Activated CD8-positive, alpha-beta memory T cell treated with anti-CD3 and anti-CD28 coated beads, Interleukin-2, amount 50 U/mL, for 48 hours (primary cell): ENCODE data around the gene GATAD2B.
"Not testable (repeated sequence)": the region's sequence is repeated elsewhere in the genome, so short reads cannot be mapped to it uniquely, and the experiment has no call there.

ENCODE experiments used
- DNase-seq: peaks from one replicate; pipeline ENCODE4 v3.0.0-alpha.2; 2020

Gene GATAD2B

DNA sequence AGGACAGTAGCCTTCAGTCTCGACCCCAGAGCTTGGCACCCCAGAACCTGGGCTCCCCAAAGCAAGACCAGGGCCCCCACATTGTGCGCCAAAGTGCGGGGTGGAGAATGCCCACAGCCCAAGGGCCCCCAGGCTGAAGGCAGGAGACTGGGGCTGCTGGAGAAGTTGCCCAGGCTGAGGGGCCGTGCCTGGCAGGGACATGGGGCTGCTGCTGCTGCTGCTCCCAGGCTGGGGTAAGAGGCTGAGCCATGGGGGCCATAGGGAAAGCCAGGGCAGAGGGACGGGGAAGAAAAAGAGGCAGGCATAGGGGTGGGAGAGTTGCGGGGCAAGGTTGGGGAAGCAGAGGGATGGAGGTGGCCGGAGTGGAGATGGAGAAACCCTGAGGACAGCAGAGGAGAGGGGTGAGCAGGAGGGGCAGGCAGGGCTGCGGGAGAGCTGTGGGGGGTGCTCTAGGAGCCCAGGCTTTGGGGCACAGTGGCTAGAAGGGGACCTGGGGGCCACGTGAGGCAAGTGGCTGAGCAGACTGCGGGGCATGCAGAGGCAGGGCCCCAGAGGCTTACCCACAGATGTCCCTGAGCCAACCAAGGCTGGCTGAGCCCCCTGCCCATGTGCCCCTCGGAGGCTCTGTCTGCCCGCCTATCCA, 128.7 kb downstream of the GATAD2B start:
- no peak for DNase-seq

DNA sequence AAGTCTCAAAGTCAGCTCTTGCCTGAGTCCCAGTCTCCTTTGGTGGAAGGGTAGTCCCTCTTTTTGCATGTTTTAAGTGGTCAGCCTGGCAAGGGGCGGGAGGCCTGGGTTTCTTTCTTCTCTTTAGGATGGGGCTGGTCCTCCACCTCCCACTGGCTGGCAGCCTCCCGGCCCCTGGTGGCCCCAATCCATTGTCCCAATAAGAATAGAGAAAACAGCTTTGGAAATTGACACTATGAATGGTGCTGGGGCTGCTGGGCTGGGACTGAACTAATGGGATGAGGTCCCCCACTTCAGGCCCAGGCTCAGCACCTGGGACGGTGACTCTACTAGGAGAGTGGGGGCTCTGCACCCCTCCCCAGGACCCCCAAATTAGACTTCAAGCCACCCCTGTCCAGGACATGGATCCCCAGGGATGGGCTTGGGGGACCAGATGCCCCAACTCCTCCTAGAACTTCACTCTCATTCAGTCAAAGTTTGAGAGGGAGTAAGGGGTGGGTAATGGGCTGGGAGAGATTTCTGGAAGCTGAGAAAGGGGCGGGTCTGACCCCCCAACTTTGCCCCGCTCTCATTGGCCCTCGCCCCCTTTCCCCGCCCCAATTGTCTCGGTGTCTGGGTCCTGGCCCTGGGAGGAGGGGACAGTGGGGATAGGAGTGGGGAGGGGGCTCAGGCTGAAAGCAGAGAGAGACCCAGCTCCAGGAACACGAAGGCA, 129.4 kb downstream of the GATAD2B start:
- no peak for DNase-seq

DNA sequence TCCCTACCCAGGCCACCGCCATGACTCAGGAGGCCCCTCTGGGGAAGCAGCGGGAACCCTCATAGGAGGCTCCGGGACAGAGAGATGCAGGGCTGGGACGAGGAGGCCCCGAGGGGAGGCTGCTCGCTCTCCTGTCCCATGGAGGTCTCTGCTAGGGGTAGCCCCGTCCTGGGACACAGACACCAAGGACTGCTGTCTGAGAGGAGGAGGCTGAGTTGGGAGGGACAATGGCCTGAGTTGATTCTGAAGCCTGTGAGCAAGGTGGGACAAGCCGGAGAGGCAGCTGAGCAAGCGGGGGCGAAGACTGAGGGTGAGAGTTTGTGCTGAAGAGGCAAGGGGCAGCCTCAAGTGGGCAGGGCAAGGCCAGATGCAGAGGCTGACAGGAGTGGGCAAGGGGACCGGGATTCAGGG, 130.1 kb downstream of the GATAD2B start:
- DNase-seq, result no peak

DNA sequence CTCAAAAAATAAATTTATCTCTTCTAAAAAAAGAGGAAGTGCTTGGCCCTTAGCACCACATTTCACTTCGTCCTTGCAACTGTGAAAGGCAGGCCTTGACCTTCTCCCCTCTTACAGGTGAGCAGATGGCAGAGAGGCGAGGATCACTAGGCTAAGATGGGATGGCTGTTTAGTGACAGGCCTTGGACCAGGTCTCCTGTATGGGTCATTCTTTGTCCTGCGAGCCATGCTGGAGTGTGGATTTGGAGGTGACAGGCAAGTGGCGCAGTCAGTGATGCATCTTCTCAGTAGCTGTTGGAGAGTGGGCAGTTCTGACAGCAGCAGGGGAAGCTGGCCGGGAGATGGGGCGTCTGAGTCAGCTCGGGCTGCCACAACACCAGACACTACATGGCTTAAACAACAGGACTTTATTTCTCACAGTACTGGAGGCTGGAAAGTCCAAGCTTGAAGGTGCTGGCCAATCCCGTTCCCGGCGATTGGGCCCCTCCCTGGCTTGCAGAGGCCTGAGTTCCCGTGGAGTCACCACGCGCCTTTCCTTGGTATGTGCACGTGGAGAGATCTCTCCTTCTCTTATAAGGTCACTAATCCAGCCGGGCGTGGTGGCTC, 131.0 kb downstream of the GATAD2B start:
- peak; percentile 58 for DNase-seq

DNA sequence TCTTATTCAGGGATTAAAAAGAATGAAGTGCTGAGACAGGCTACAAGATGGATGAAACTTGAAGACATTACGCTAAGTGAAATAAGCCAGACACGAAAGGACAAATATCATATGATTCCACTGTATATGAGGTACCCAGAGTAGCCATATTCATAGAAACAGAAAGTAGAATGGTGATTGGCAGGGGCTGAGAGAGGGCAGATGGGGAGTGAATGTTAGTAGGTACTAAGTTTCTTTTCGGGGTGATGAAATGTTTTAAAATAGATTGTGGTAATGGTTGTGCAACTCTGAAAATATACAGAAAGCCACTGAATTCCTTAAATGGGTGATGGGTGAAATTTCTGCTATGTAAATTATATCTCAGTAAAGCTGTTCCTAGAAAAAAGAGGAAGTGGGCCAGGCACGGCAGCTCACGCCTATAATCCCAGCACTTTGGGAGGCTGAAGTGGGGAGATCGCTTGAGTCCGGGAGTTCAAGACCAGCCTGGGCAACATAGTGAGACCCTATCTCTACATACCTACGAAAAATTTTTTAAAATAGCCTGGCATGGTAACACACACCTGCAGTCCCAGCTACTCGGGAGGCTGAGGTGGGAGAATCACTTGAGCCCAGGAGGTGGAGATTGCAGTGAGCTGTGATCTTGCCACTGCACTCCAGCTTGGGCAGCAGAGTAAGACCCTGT, 131.7 kb downstream of the GATAD2B start:
- peak; percentile 54 for DNase-seq

DNA sequence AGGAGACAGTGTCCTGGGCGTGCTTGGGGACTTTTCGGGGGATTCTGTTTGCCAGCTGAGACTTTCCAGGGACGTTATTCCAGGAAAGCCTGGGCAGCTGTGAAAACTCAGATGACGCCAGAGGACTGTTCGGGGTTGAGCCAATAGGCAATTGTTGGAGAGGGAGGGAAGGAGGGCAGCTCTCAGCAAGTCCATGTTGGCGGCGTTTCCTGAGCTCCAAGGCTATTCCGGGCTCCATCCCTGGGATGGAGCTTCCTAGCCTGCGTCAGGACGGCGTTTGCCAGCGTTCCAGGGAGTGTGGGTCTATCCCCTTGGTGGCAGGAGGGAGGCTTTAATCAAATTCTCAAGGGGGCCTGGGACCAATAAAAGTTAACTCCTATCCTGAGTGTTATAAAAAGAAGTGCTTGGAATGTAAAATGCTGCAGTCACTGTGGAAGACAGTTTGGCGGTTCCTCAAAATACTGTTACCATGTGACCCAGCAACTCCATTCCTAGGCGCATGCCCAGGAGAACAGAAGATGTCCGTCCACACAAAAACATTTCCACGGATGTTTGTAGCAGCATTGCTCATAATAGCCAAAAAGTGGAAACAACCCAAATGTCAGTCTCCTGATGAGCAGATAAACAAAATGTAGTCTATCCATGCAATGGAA, 132.3 kb downstream of the GATAD2B start:
- no peak for DNase-seq

DNA sequence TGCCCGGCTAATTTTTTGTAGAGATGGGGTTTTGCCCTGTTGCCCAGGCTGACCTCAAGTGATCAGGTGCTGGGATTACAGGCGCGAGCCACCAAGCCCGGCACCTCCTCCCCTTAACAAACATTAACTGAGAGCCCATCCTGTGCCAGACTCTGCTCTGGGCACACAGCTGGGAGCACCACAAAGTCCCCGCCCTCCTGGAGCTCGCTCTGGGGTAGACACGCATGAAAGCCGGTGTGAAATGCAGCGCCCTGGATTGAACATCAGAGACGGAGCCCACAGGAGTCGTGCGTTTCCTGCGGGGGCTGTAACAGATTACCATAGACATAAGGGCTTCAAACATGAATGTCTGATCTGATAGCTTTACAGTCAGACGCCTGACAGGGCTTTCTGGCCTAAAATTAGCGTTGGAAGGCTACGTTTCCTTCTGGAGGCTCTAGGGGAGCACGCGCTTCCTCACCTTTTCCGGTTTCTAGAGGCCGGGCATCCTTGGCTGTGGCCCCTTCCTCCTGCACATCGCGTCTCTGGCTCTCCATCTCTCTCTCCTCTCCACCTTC, 133.2 kb downstream of the GATAD2B start:
- no peak for DNase-seq

DNA sequence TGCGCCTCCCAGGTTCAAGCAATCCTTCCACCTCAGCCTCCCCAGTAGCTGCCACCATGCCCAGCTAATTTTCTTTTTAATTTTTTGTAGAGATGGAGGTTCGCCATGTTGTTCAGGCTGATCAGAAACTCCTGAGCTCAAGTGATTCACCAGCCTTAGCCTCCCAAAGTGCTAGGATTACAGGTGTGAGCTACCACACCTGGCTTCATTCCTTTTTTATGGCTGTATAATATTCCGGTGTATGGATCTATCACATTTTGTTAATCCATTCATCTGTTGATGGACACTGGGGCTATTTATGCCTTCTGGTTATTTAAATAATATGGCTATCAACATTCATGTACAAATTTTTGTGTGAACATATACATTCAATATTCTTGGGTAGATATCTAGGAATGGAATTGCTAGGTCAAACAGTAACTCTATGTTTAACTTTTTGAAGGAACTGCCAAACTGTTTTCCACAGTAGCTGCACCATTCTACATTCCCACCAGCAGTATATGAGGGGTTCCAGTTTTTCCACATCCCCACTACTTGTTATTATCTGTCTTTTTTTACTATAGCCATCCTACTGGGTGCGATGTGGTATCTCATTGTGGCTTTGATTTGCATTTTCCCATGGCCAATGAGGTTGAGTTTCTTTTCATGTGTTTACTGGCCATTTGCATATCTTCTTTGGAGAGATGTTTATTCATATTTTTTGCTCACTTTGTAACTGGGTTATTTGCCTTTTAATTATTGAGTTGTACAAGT, 136.6 kb downstream of the GATAD2B start:
- DNase-seq, result no peak

DNA sequence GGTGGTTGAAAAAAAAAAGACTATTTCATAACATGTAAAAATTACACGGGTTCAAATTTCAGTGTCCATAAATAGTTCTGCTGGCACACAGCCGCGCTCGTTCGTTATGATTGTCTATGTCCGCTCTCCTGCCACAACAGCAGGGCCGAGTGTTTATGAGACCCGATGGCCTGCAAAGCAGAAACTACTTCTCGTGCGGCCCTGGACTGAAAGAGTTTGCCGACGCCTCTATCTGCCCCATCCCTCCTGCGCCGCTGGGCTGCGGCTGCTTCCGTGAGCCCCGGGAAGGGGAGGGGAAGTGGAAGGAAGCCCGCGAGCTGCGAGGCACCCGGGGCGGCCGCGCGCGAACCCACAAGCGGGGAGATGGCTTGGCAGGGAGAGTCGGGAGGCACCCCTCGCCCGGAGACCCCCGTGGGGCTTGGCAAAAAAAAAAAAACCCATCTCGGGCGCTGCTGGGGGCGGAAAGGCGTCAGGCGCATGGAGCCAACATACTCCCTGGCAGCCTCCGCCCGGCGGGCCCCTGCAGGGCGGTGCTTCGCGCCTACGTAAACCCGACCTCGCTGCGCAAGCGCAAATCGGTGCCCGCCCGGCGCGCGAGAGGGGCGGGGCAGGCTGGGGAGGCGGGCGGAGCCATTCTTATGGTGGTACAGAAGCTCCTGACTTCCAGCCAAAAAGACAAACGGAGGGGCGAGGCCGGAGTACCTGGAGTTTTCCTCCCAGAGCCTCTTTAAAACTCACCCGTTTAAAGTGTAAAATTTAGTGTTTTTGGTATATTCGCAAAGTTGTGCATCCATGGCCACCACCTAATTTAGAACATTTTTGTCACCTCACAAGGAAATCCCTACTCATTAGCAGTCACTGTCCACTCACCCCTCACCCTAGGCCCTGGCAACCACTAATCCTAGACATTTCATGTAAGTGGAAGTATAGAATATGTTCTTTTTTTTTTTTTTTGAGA, 139.3 kb downstream of the GATAD2B start:
- DNase-seq, result peak; percentile 95

DNA sequence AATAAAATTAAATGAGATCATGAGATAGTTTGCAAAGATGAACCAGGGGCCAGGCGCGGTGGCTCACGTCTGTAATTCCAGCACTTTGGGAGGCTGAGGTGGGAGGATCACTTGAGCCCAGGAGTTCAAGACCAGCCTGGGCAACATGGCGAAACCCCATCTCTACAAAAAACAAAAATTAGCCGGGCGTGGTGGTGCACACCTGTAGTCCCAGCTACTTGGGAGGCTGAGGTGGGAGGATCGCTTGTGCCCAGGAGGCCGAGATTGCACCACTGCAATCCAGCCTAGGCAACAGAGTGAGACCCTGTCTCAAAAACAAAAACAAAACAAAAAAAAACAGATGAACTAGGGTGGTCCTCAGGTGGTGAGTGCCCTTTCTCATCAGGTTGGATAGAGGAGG, 140.1 kb downstream of the GATAD2B start:
- DNase-seq, result not testable (repeated sequence)

DNA sequence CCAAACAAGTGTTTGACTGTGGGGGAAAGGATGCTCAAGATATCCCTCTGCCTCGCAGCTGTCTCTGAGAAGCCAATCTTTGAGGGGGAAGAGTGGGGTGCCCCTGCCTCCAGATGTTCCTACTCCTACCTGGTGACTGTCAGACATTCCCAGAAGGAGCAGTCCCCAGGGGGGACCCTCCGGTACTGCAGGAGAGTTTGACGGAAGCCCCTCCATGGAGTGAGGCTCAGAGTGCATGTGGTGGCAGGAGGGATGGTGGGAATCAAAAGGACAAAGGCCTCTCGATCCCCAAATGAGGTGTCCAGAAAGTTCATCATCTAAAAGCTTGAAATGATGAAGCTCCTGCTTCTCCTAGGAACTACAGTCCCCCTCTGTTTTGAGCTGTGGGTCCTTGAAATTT, 142.2 kb downstream of the GATAD2B start:
- DNase-seq, result no peak

DNA sequence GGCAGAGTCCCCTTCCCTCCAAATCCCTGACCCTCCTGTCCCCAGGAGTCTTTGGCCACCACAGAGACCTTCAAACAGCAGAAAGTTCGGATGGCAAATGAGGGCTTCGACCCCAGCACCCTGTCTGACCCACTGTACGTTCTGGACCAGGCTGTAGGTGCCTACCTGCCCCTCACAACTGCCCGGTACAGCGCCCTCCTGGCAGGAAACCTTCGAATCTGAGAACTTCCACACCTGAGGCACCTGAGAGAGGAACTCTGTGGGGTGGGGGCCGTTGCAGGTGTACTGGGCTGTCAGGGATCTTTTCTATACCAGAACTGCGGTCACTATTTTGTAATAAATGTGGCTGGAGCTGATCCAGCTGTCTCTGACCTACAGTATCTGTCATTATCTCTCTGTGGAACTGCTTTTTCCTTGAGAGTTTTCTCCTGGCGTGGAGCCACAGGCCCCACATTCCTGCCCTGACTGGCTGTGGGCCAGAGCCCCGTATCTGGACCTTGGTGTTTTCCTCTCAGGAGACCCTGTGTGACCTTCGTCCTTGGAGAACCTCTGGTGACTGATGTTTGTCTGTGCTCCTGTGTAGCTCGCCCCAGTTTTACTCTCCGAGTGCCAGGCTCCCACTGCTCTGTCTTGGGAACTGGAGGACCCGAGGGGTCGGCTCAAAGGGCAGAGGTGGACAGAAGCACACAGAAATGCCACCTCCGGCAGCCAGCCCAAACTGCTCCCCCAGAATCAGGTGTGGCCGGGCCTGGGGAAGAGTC, 142.8 kb downstream of the GATAD2B start:
- no peak for DNase-seq

DNA sequence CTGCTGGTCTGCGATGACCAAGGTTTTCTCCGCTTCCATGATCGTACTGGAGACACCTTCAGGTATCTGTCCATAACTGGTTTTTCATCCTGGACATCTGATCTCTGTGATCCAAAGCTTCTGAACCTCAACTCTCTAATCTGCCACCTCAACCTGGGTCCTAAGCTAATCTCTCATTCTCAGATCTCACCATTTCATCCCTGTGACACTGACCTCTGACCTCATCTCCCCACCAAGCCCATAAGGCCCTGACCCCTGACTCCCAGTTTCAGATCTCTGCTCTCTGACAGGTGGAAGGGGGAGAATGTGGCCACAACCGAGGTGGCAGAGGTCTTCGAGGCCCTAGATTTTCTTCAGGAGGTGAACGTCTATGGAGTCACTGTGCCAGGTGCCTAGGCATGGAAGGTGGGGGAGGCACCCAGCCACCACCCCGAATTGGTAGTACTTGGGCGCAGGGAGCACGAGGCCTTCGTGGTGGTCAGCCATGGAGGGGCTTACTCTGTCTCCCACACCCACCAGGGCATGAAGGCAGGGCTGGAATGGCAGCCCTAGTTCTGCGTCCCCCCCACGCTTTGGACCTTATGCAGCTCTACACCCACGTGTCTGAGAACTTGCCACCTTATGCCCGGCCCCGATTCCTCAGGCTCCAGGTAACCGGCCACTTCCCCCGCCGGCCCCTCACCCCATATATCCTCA, 143.8 kb downstream of the GATAD2B start:
- DNase-seq, result no peak

DNA sequence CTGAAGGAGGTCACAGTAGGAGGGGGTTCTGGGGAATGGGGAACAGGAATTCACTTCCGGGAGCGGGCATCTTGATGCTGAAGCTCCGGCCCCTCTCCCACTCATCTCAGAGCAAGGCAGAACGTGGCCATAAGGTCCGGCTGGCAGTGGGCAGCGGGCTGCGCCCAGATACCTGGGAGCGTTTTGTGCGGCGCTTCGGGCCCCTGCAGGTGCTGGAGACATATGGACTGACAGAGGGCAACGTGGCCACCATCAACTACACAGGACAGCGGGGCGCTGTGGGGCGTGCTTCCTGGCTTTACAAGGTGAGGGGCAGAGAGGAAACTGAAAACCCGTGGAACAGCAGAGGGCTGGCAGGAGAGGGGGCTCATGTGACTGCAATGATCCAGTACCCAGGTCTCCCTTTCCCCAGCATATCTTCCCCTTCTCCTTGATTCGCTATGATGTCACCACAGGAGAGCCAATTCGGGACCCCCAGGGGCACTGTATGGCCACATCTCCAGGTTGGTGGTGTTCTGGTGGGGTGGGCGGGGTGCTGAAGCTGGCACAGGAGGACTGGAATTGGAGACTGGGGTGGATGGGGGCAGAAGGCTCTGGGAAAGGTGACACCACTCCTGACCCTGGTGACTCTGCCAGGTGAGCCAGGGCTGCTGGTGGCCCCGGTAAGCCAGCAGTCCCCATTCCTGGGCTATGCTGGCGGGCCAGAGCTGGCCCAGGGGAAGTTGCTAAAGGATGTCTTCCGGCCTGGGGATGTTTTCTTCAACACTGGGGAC, 144.5 kb downstream of the GATAD2B start:
- no peak for DNase-seq

DNA sequence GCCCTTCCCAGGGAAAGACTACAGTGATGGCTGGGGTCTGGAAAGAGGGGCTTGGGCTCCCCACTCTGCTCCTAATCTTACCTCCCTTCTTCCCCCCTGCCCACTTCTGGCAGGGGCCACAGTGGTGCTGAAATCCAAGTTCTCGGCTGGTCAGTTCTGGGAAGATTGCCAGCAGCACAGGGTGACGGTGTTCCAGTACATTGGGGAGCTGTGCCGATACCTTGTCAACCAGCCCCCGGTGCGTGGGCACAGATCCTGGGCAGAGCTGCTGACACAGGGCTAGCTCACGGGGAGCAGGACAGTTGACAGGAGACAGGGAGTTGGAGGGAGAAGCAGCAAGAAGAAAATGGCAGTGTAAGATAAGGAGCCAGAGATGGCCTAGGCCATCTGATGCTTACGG, 145.1 kb downstream of the GATAD2B start:
- no peak for DNase-seq

DNA sequence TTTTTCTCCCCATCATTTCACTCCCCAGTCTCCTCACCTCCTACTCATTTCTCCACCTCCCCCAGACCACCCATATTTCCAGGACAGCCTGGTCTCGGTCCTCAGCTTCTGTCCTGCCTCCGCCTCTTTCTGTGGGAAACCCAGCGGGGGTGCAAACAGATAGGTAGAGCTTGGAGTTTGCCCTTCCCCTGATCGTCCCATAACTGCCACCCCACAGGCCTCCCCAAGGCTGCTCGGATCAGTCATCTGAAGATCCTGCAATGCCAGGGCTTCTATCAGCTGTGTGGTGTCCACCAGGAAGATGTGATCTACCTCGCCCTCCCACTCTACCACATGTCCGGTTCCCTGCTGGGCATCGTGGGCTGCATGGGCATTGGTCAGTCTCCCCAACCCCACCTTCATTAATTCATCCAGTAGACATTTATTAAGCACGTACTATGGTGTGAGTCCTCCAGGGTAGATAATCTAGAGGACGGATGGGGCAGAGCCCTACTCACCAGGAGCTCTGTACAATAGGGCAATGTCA, 145.9 kb downstream of the GATAD2B start:
- no peak for DNase-seq

DNA sequence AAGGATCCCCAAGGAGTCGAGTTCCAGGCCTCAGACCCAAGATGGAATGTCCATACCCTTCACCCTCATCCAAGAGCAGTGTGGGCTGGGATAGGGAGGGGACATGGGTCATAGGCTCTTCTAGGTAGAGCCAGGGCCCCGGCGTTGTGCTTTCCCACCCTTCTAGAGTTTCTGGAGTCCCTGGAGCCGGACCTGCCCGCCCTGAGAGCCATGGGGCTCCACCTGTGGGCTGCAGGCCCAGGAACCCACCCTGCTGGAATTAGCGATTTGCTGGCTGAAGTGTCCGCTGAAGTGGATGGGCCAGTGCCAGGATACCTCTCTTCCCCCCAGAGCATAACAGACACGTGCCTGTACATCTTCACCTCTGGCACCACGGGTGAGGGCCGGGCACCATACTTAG, 146.4 kb downstream of the GATAD2B start:
- no peak for DNase-seq
